HG03442 (cell line): ENCODE data around the gene TEX19.
"Not testable (repeated sequence)": the region's sequence is repeated elsewhere in the genome, so short reads cannot be mapped to it uniquely, and the experiment has no call there.

Source experiments
- ATAC-seq: cut with Tn5 transposase; IDR thresholded peaks from one replicate; pipeline ENCODE4 v1.9.1; 2021; ENCODE audit warnings: mild to moderate bottlenecking, moderate library complexity; ENCODE audit not compliant: unreplicated experiment

The TEX19 gene

GRCh38 chr17:82406131-82406671 lies 47.2 kb downstream of the TEX19 start:
- no peak for ATAC-seq

GRCh38 chr17:82407255-82407654 lies 48.2 kb downstream of the TEX19 start:
- no peak for ATAC-seq

GRCh38 chr17:82408288-82408937 lies 49.4 kb downstream of the TEX19 start:
- no peak for ATAC-seq

- ATAC-seq: no peak
These were observed 49.9 kb downstream of the TEX19 start for GRCh38 chr17:82408938-82409318.

- no peak for ATAC-seq
These were observed 51.1 kb downstream of the TEX19 start for GRCh38 chr17:82410014-82410716.

GRCh38 chr17:82411396-82412053 lies 52.5 kb downstream of the TEX19 start:
- ATAC-seq: no peak

- ATAC-seq: not testable (repeated sequence)
These were observed 53.0 kb downstream of the TEX19 start for GRCh38 chr17:82412081-82412480.

- ATAC-seq: no peak
These were observed 53.8 kb downstream of the TEX19 start for GRCh38 chr17:82412535-82413520.
